ENCODE measurements around the gene SERPIND1.

SERPIND1 gene

DNA sequence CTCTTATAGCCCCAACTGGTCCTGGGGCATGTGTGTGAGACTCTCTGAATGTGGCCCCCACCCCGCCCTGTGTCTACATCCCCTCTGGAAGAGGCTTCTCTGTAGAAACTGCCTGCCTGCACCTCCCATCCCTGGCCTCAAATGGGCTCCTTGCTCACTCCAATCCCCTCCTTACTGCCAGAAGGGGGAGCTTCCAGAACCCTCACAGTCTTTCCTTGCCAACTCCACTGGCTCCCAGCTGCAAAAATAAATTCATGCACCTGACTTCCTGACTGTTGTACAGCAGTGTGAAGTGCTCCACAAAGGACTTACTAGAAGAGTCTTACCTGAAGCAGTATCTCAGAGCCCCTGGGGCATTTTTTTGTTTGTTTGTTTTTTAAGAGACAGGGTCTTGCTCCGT, 15.2 kb upstream of the SERPIND1 start:
- TF ChIP-seq TAF1 (IDR thresholded peaks at IDR 0.05; ENCODE audit: borderline replicate concordance, insufficient read depth, low read length) (no peak), POLR2AphosphoS5 (IDR thresholded peaks at IDR 0.05; ENCODE audit: low read depth, low read length) (no peak), REST (IDR thresholded peaks at IDR 0.05; ENCODE audit: insufficient read depth in 1 of 2, low read depth in 2 of 2, low read length in 2 of 2) (no peak), SIN3A (IDR thresholded peaks at IDR 0.05; ENCODE audit: borderline replicate concordance, insufficient read depth, low read length) (no peak), FOXP2 (optimal IDR thresholded peaks at IDR 0.05; ENCODE audit: borderline replicate concordance, extremely low read depth, extremely low read length, insufficient read depth) (no peak)

DNA sequence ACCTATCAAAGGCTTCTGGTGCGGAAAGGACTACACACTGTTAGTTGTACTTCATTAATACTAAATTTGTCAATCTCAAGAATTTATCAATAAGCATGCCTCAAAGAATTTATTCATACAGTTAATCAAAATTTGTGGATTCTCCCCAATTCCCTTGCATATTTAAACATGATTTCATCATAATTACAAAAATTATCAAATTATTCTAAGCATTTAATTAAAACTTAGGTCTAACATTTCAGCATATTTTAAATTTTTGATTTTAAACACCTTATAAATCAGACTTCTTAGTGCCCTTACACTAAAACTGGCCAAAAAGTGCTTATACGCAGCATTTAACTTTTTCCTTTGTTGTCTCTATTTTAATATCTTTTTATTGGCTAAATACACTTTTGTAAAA, 13.8 kb upstream of the SERPIND1 start:
- TF ChIP-seq POLR2AphosphoS5 (IDR thresholded peaks at IDR 0.05; ENCODE audit: low read depth, low read length) (no peak), REST (IDR thresholded peaks at IDR 0.05; ENCODE audit: insufficient read depth in 1 of 2, low read depth in 2 of 2, low read length in 2 of 2) (no peak), TAF1 (IDR thresholded peaks at IDR 0.05; ENCODE audit: borderline replicate concordance, insufficient read depth, low read length) (no peak), SIN3A (IDR thresholded peaks at IDR 0.05; ENCODE audit: borderline replicate concordance, insufficient read depth, low read length) (no peak), FOXP2 (optimal IDR thresholded peaks at IDR 0.05; ENCODE audit: borderline replicate concordance, extremely low read depth, extremely low read length, insufficient read depth) (no peak)

GRCh38 chr22:20761536-20761935, 12.4 kb upstream of the SERPIND1 start:
- no peak for TF ChIP-seq REST (IDR thresholded peaks at IDR 0.05; ENCODE audit: insufficient read depth in 1 of 2, low read depth in 2 of 2, low read length in 2 of 2)
- no peak for TF ChIP-seq TAF1 (IDR thresholded peaks at IDR 0.05; ENCODE audit: borderline replicate concordance, insufficient read depth, low read length)
- no peak for TF ChIP-seq FOXP2 (optimal IDR thresholded peaks at IDR 0.05; ENCODE audit: borderline replicate concordance, extremely low read depth, extremely low read length, insufficient read depth)
- TF ChIP-seq POLR2AphosphoS5 (IDR thresholded peaks at IDR 0.05; ENCODE audit: low read depth, low read length): no peak
- TF ChIP-seq SIN3A (IDR thresholded peaks at IDR 0.05; ENCODE audit: borderline replicate concordance, insufficient read depth, low read length): no peak

DNA sequence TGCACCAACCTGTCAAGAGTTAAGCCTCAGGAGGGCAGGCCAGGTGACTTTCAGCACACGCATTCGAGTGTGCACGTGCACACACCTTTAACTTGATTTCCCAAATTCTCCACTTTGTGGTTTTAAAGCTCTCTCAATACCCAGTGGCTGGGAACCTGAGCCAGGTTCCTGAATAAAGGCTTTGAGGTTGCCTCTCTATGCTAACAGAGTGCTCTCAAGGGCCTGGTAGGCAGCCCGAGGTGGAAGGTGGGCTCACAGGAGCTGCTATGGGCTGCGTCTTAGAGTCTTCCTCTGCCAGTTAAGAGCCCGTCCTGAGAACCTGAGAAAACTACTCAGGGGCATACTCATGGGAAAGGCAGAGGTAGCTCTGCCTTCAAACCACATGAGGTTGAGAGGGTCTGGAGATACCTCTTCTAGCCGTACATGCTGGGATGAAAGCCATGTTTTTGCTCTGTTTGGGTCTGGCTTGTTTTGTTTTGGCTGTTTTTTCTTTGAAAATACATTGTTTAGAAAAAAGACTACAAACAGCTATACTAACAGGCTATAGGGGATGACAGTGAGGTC, 11.6 kb upstream of the SERPIND1 start:
- TF ChIP-seq REST (IDR thresholded peaks at IDR 0.05; ENCODE audit: insufficient read depth in 1 of 2, low read depth in 2 of 2, low read length in 2 of 2) (no peak), FOXP2 (optimal IDR thresholded peaks at IDR 0.05; ENCODE audit: borderline replicate concordance, extremely low read depth, extremely low read length, insufficient read depth) (no peak), POLR2AphosphoS5 (IDR thresholded peaks at IDR 0.05; ENCODE audit: low read depth, low read length) (no peak), TAF1 (IDR thresholded peaks at IDR 0.05; ENCODE audit: borderline replicate concordance, insufficient read depth, low read length) (no peak), SIN3A (IDR thresholded peaks at IDR 0.05; ENCODE audit: borderline replicate concordance, insufficient read depth, low read length) (no peak)

All from PFSK-1 (cell line).